AG09319 (cell line): Measurements from ENCODE around the gene UBAC2.

Experiments
- DNase-seq: peaks from one replicate; pipeline ENCODE4 v3.0.0-alpha.2; 2010; ENCODE audit warnings: low read depth; ENCODE audit errors: extremely low read depth
- CTCF ChIP-seq: IDR thresholded peaks from 2 replicates; pipeline ENCODE4 v1.5.1; 2011; ENCODE audit warnings: low read depth, mild to moderate bottlenecking, inconsistent platforms, low read length, moderate library complexity

UBAC2 gene

GRCh38 chr13:99159331-99160061, 41.2 kb upstream of the UBAC2 start:
- TF ChIP-seq CTCF: no peak

GRCh38 chr13:99160415-99160814, 40.2 kb upstream of the UBAC2 start:
- TF ChIP-seq CTCF: no peak
- DNase-seq: no peak

More at GRCh38 chr13:99159331-99160061, 41.2 kb upstream of the UBAC2 start:
- DNase-seq: no peak

- DNase-seq: no peak
- TF ChIP-seq CTCF: no peak
Observed at GRCh38 chr13:99161512-99161911, 39.1 kb upstream of the UBAC2 start.

- no peak for TF ChIP-seq CTCF
- DNase-seq: no peak
Observed at GRCh38 chr13:99162567-99163361, 37.9 kb upstream of the UBAC2 start.

- TF ChIP-seq CTCF: no peak
- DNase-seq: no peak
Observed at GRCh38 chr13:99164226-99164625, 36.4 kb upstream of the UBAC2 start.

- TF ChIP-seq CTCF: no peak
- DNase-seq: no peak
Observed at GRCh38 chr13:99165753-99166587, 34.7 kb upstream of the UBAC2 start.
